Activated CD8-positive, alpha-beta memory T cell treated with anti-CD3 and anti-CD28 coated beads, Interleukin-2, amount 50 U/mL, for 48 hours (primary cell): Measurements from ENCODE around the gene ADH4.

Experiments used
- DNase-seq: peaks from one replicate; pipeline ENCODE4 v3.0.0-alpha.2; 2020

Gene ADH4

GRCh38 chr4:99078931-99079624 is 65.0 kb downstream of the ADH4 start:
- no peak for DNase-seq

- no peak for DNase-seq
Measured at GRCh38 chr4:99078336-99078735, 65.8 kb downstream of the ADH4 start.

GRCh38 chr4:99077177-99077576 is 66.9 kb downstream of the ADH4 start:
- DNase-seq: no peak

GRCh38 chr4:99076292-99076976 is 67.7 kb downstream of the ADH4 start:
- DNase-seq: no peak

GRCh38 chr4:99074816-99075215 is 69.3 kb downstream of the ADH4 start:
- no peak for DNase-seq
